ENCODE data around the gene AGAP1.

DNA sequence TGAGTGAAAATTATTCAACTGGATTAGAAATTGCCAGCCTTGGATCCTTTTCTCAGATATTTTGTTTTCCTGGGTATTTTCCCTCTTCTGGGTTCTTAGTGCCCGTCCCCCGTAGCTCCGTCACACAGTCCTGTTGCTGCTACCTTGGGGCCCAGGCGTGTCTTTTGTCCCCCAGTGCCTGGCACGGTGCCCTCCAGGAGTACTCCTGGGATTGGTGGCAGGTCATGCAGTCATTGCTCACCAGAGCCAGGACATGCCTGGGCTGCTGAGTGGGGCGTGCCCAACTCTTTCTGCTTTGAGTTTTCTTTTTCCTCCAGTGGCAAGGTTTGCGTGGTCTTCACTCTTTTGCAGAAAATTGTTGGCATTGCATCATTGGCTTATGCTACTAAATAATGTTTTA is 275.2 kb downstream of the AGAP1 start:
- TF ChIP-seq, protein P1, sequence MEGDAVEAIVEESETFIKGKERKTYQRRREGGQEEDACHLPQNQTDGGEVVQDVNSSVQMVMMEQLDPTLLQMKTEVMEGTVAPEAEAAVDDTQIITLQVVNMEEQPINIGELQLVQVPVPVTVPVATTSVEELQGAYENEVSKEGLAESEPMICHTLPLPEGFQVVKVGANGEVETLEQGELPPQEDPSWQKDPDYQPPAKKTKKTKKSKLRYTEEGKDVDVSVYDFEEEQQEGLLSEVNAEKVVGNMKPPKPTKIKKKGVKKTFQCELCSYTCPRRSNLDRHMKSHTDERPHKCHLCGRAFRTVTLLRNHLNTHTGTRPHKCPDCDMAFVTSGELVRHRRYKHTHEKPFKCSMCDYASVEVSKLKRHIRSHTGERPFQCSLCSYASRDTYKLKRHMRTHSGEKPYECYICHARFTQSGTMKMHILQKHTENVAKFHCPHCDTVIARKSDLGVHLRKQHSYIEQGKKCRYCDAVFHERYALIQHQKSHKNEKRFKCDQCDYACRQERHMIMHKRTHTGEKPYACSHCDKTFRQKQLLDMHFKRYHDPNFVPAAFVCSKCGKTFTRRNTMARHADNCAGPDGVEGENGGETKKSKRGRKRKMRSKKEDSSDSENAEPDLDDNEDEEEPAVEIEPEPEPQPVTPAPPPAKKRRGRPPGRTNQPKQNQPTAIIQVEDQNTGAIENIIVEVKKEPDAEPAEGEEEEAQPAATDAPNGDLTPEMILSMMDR (IDR thresholded peaks at IDR 0.05) = no peak
- no peak for TF ChIP-seq POLR2A (IDR thresholded peaks at IDR 0.05)
- no peak for TF ChIP-seq EP300 (IDR thresholded peaks at IDR 0.05)
